Activated CD4-positive, alpha-beta memory T cell treated with anti-CD3 and anti-CD28 coated beads, Interleukin-2, amount 10 ng/mL, durations not matched to agents 7 days and 5 days (primary cell): ENCODE data around the gene ELMO1. TPM values are rescaled to one million over a fixed set of nuclear protein-coding genes. Genes with fewer than 3 reads are reported as not detected.

Experiments
- CTCF ChIA-PET: fragments of 350-600 bp; sonication (Branson Sonifier 250); formaldehyde crosslinking; loops from one replicate; lab custom pipeline; 2021; ENCODE audit warnings: antibody characterized with exemption, inconsistent platforms; lab: Charles Lee
- POLR2A ChIA-PET: fragments of 350-600 bp; sonication (Branson Sonifier 250); formaldehyde crosslinking; loops from one replicate; lab custom pipeline; 2021; ENCODE audit warnings: antibody characterized with exemption; lab: Charles Lee
- DNase-seq: peaks from one replicate; pipeline ENCODE4 v3.0.0-alpha.2; 2020
- H3K27ac Mint-ChIP-seq: one replicate; pipeline ENCODE4 v1.8.0; 2021; ENCODE audit warnings: mild to moderate bottlenecking, mixed read lengths
- H3K27me3 Mint-ChIP-seq: one replicate; pipeline ENCODE4 v1.8.0; 2021; ENCODE audit warnings: mixed read lengths
- H3K36me3 Mint-ChIP-seq: one replicate; pipeline ENCODE4 v1.8.0; 2021; ENCODE audit warnings: low read depth, mixed read lengths
- H3K4me1 Mint-ChIP-seq: one replicate; pipeline ENCODE4 v1.8.0; 2021; ENCODE audit warnings: mixed read lengths
- H3K4me3 Mint-ChIP-seq: one replicate; pipeline ENCODE4 v1.8.0; 2021; ENCODE audit warnings: mild to moderate bottlenecking, mixed read lengths
- H3K9me3 Mint-ChIP-seq: one replicate; pipeline ENCODE4 v1.8.0; 2021; ENCODE audit warnings: mixed read lengths
- total RNA-seq, 2 experiments: library from RNA; stranded (reverse); gene quantifications; one replicate each; pipeline ENCODE4 v1.2.3, GENCODE V29; 2021

Gene ELMO1
- total RNA-seq, 2 experiments from 2014 or later = 100 to 102 TPM

- Mint-ChIP-seq H3K27me3 (peaks cover 3% of the 10 kb centered on the region), H3K4me3 (no peak overlapping the region), H3K4me1 (peaks cover 48% of the 10 kb centered on the region), H3K9me3 (peaks cover 5% of the 10 kb centered on the region), H3K36me3 (peaks cover 18% of the 10 kb centered on the region), H3K27ac (no peak overlapping the region)
- CTCF ChIA-PET = interaction anchor here (0.8 to 3.4 kb wide), 17 partner anchors 10 to 241 kb away, joined by 3 to 25 read pairs (median 4); no protein-coding TSS in a partner anchor
- POLR2A ChIA-PET = interaction anchor here (0.8 to 5.6 kb wide), 6 partner anchors 11 to 195 kb away, joined by 3 to 56 read pairs (median 8); no protein-coding TSS in a partner anchor
- DNase-seq = no peak
These were observed 1.4 kb upstream of the ELMO1 start for GRCh38 chr7:37450035-37450434.

- CTCF ChIA-PET = interaction anchor here (0.8 to 3.4 kb wide), 24 partner anchors 10 to 241 kb away, joined by 3 to 32 read pairs (median 6); no protein-coding TSS in a partner anchor
- H3K4me3 Mint-ChIP-seq = peak overlapping the region; percentile 90
- peaks cover 5% of the 10 kb centered on the region for H3K9me3 Mint-ChIP-seq
- peak overlapping the region; percentile 90 for H3K27ac Mint-ChIP-seq
- H3K27me3 Mint-ChIP-seq = peaks cover 3% of the 10 kb centered on the region
- POLR2A ChIA-PET = interaction anchor here (0.6 to 5.6 kb wide), 12 partner anchors 10 to 215 kb away, joined by 3 to 56 read pairs (median 4); no protein-coding TSS in a partner anchor
- no peak for DNase-seq
- H3K4me1 Mint-ChIP-seq = peaks cover 52% of the 10 kb centered on the region
- H3K36me3 Mint-ChIP-seq = peaks cover 22% of the 10 kb centered on the region
These were observed 957 bp upstream of the ELMO1 start for GRCh38 chr7:37449621-37450020.

- CTCF ChIA-PET = interaction anchor here (0.6 to 3.4 kb wide), 17 partner anchors 8 to 1160 kb away, joined by 3 to 32 read pairs (median 4); no protein-coding TSS in a partner anchor
- Mint-ChIP-seq H3K4me1 (peaks cover 64% of the 10 kb centered on the region), H3K4me3 (peak overlapping the region; percentile 90), H3K9me3 (peaks cover 2% of the 10 kb centered on the region), H3K27ac (peak overlapping the region; percentile 90), H3K27me3 (peaks cover 3% of the 10 kb centered on the region), H3K36me3 (peaks cover 28% of the 10 kb centered on the region)
- POLR2A ChIA-PET = interaction anchor here (0.7 to 5.6 kb wide), 15 partner anchors 9 to 163 kb away, joined by 3 to 56 read pairs (median 5); no protein-coding TSS in a partner anchor
- no peak for DNase-seq
These were observed 541 bp downstream of the ELMO1 start for GRCh38 chr7:37448011-37448635.

GRCh38 chr7:37446371-37446770 is 2.3 kb downstream of the ELMO1 start:
- CTCF ChIA-PET = interaction anchor here (1.1 to 2.0 kb wide), 4 partner anchors 82 to 162 kb away, joined by 3 to 7 read pairs (median 4); no protein-coding TSS in a partner anchor
- POLR2A ChIA-PET = interaction anchor here (1.0 to 5.6 kb wide), 4 partner anchors 14 to 113 kb away, joined by 3 to 56 read pairs (median 4); no protein-coding TSS in a partner anchor
- H3K4me1 Mint-ChIP-seq = peaks cover 77% of the 10 kb centered on the region
- H3K27me3 Mint-ChIP-seq = no peaks in the 10 kb centered on the region
- no peaks in the 10 kb centered on the region for H3K9me3 Mint-ChIP-seq
- peak overlapping the region; percentile 87 for H3K27ac Mint-ChIP-seq
- DNase-seq = no peak
- peaks cover 33% of the 10 kb centered on the region for H3K36me3 Mint-ChIP-seq
- peak overlapping the region; percentile 90 for H3K4me3 Mint-ChIP-seq

- no peaks in the 10 kb centered on the region for H3K27me3 Mint-ChIP-seq
- ChIA-PET CTCF (interaction anchor here (1.3 to 1.5 kb wide), 2 partner anchors 86 to 93 kb away, joined by 3 to 4 read pairs; no protein-coding TSS in a partner anchor), POLR2A (interaction anchor here (1.2 to 5.6 kb wide), 3 partner anchors 13 to 92 kb away, joined by 3 to 56 read pairs (median 4); no protein-coding TSS in a partner anchor)
- H3K4me1 Mint-ChIP-seq = peaks cover 83% of the 10 kb centered on the region
- DNase-seq = no peak
- H3K9me3 Mint-ChIP-seq = no peaks in the 10 kb centered on the region
- H3K36me3 Mint-ChIP-seq = peaks cover 33% of the 10 kb centered on the region
- H3K27ac Mint-ChIP-seq = peak overlapping the region; percentile 35
- no peak overlapping the region for H3K4me3 Mint-ChIP-seq
These were observed 2.9 kb downstream of the ELMO1 start for GRCh38 chr7:37445790-37446189.

- H3K27ac Mint-ChIP-seq = peak overlapping the region; percentile 35
- POLR2A ChIA-PET = interaction anchor here (1.2 to 5.6 kb wide), 4 partner anchors 13 to 91 kb away, joined by 3 to 56 read pairs (median 4); no protein-coding TSS in a partner anchor
- CTCF ChIA-PET = interaction anchor here (1.3 kb wide), 1 partner anchor 92 kb away, joined by 3 read pairs; no protein-coding TSS in a partner anchor
- H3K27me3 Mint-ChIP-seq = no peaks in the 10 kb centered on the region
- peaks cover 87% of the 10 kb centered on the region for H3K4me1 Mint-ChIP-seq
- H3K9me3 Mint-ChIP-seq = no peaks in the 10 kb centered on the region
- no peak overlapping the region for H3K4me3 Mint-ChIP-seq
- DNase-seq = no peak
- peaks cover 33% of the 10 kb centered on the region for H3K36me3 Mint-ChIP-seq
These were observed 3.5 kb downstream of the ELMO1 start for GRCh38 chr7:37445064-37445723.

GRCh38 chr7:37443627-37444026 is 5.0 kb downstream of the ELMO1 start:
- Mint-ChIP-seq H3K27ac (no peak overlapping the region), H3K9me3 (no peaks in the 10 kb centered on the region), H3K4me1 (peaks cover 87% of the 10 kb centered on the region), H3K27me3 (no peaks in the 10 kb centered on the region), H3K4me3 (no peak overlapping the region), H3K36me3 (peaks cover 37% of the 10 kb centered on the region)
- ChIA-PET CTCF (no interaction called here), POLR2A (interaction anchor here (0.9 kb wide), 1 partner anchor 89 kb away, joined by 3 read pairs; no protein-coding TSS in a partner anchor)
- DNase-seq = no peak

- POLR2A ChIA-PET = interaction anchor here (2.3 kb wide), 1 partner anchor 89 kb away, joined by 17 read pairs; no protein-coding TSS in a partner anchor
These were observed 6.4 kb downstream of the ELMO1 start for GRCh38 chr7:37442268-37442667.

GRCh38 chr7:37441816-37442215 is 6.8 kb downstream of the ELMO1 start:
- no peaks in the 10 kb centered on the region for H3K27me3 Mint-ChIP-seq
- CTCF ChIA-PET = interaction anchor here (0.9 to 1.0 kb wide), 2 partner anchors 33 to 157 kb away, joined by 3 to 5 read pairs; no protein-coding TSS in a partner anchor
- peaks cover 80% of the 10 kb centered on the region for H3K4me1 Mint-ChIP-seq
- no peaks in the 10 kb centered on the region for H3K9me3 Mint-ChIP-seq
- DNase-seq = no peak
- POLR2A ChIA-PET = interaction anchor here (2.3 kb wide), 1 partner anchor 88 kb away, joined by 17 read pairs; no protein-coding TSS in a partner anchor
- peak overlapping the region; percentile 89 for H3K27ac Mint-ChIP-seq
- H3K36me3 Mint-ChIP-seq = peaks cover 34% of the 10 kb centered on the region
- H3K4me3 Mint-ChIP-seq = peak overlapping the region; percentile 52

More at GRCh38 chr7:37442268-37442667, 6.4 kb downstream of the ELMO1 start:
- no peak for DNase-seq
- Mint-ChIP-seq H3K27ac (peak overlapping the region; percentile 89), H3K4me3 (no peak overlapping the region), H3K36me3 (peaks cover 34% of the 10 kb centered on the region), H3K9me3 (no peaks in the 10 kb centered on the region), H3K4me1 (peaks cover 84% of the 10 kb centered on the region), H3K27me3 (no peaks in the 10 kb centered on the region)
- CTCF ChIA-PET = no interaction called here

GRCh38 chr7:37441386-37441760 is 7.3 kb downstream of the ELMO1 start:
- no peaks in the 10 kb centered on the region for H3K27me3 Mint-ChIP-seq
- H3K4me3 Mint-ChIP-seq = peak overlapping the region; percentile 52

GRCh38 chr7:37440738-37441385 is 7.8 kb downstream of the ELMO1 start:
- peak overlapping the region; percentile 52 for H3K4me3 Mint-ChIP-seq
- H3K27me3 Mint-ChIP-seq = no peaks in the 10 kb centered on the region
- ChIA-PET CTCF (interaction anchor here (0.9 to 2.7 kb wide), 3 partner anchors 8 to 156 kb away, joined by 3 to 24 read pairs (median 5); partner anchors contain the start of gene ELMO1), POLR2A (interaction anchor here (0.8 to 2.3 kb wide), 5 partner anchors 10 to 99 kb away, joined by 3 to 17 read pairs (median 6); no protein-coding TSS in a partner anchor)
- H3K36me3 Mint-ChIP-seq = peaks cover 35% of the 10 kb centered on the region
- DNase-seq = peak; percentile 49
- H3K9me3 Mint-ChIP-seq = no peaks in the 10 kb centered on the region
- H3K27ac Mint-ChIP-seq = peak overlapping the region; percentile 89
- peaks cover 72% of the 10 kb centered on the region for H3K4me1 Mint-ChIP-seq

More at GRCh38 chr7:37441386-37441760, 7.3 kb downstream of the ELMO1 start:
- POLR2A ChIA-PET = interaction anchor here (0.8 to 2.3 kb wide), 4 partner anchors 11 to 88 kb away, joined by 3 to 17 read pairs (median 7); no protein-coding TSS in a partner anchor
- H3K27ac Mint-ChIP-seq = peak overlapping the region; percentile 89
- peaks cover 78% of the 10 kb centered on the region for H3K4me1 Mint-ChIP-seq
- no peak for DNase-seq
- CTCF ChIA-PET = interaction anchor here (0.9 to 2.7 kb wide), 3 partner anchors 8 to 157 kb away, joined by 3 to 24 read pairs (median 5); partner anchors contain the start of gene ELMO1
- H3K9me3 Mint-ChIP-seq = no peaks in the 10 kb centered on the region
- peaks cover 31% of the 10 kb centered on the region for H3K36me3 Mint-ChIP-seq
